PC-3 (cell line): ENCODE results near the gene PAX5.

Experiments
- EZH2 ChIP-seq: fragments of 300-600 bp; sonication (generic); IDR thresholded peaks from one replicate; pipeline ENCODE4 v1.6.1; 2017; ENCODE audit warnings: antibody characterized with exemption, mild to moderate bottlenecking, low read length; ENCODE audit not compliant: unreplicated experiment
- EZH2phosphoT487 ChIP-seq: fragments of 300-600 bp; sonication (generic); IDR thresholded peaks from 2 replicates; pipeline ENCODE4 v1.6.1; 2018; ENCODE audit warnings: mild to moderate bottlenecking, antibody characterized with exemption, low read length, borderline replicate concordance
- TF ChIP-seq, protein P1 (sequence below): fragments of 300-600 bp; sonication (generic); conservative IDR thresholded peaks from 2 replicates; pipeline ENCODE4 v1.5.1; 2017; ENCODE audit warnings: antibody characterized with exemption, low read depth, mild to moderate bottlenecking, low read length

DNA sequence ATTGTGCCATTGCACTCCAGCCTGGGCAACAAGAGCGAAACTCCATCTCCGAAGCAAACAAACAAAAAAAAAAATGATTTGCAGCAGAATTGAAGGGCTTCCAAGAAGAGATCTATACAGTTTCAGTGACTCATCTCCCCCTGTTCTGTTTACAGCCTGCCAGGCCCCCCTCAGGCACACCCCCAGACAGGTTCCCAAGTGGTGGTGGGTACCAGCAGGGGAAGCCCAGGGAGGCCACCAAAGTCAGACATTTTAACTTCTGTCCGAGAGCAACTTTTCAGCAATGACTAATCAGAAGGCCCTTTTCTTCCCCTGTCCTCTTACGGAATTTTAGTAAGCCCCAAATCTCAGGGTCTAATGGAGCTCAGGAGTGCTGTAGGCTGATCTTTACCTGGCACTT lies 98.7 kb downstream of the PAX5 start:
- TF ChIP-seq EZH2 (no peak), EZH2phosphoT487 (no peak)
- TF ChIP-seq, protein P1, sequence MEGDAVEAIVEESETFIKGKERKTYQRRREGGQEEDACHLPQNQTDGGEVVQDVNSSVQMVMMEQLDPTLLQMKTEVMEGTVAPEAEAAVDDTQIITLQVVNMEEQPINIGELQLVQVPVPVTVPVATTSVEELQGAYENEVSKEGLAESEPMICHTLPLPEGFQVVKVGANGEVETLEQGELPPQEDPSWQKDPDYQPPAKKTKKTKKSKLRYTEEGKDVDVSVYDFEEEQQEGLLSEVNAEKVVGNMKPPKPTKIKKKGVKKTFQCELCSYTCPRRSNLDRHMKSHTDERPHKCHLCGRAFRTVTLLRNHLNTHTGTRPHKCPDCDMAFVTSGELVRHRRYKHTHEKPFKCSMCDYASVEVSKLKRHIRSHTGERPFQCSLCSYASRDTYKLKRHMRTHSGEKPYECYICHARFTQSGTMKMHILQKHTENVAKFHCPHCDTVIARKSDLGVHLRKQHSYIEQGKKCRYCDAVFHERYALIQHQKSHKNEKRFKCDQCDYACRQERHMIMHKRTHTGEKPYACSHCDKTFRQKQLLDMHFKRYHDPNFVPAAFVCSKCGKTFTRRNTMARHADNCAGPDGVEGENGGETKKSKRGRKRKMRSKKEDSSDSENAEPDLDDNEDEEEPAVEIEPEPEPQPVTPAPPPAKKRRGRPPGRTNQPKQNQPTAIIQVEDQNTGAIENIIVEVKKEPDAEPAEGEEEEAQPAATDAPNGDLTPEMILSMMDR: no peak
